GM12878 (cell line): ENCODE results near the gene E2F7. TPM values are rescaled to one million over a fixed set of nuclear protein-coding genes. Genes with fewer than 3 reads are reported as not detected.

ENCODE experiments used
- ATAC-seq: fragments of 200-7000 bp; cut with Tn5 transposase; 3 replicates; pipeline ENCODE4 v1.9.1; 2020; ENCODE audit warnings: mild to moderate bottlenecking, moderate library complexity
- BruUV-seq: library from RNA; stranded (reverse); fragments of 400-500 nt; replicated peaks from 2 replicates; lab custom pipeline; 2021; lab: Mats Ljungman, UMichigan
- CTCF ChIA-PET: fragments of 300-600 bp; sonication (Branson Sonifier 250); formaldehyde crosslinking; extraction: SDS; loops from one replicate; lab custom pipeline; 2021; ENCODE audit warnings: inconsistent platforms; lab: Yijun Ruan, JAX
- POLR2A ChIA-PET: fragments of 350-600 bp; formaldehyde crosslinking; extraction: SDS; loops from one replicate; lab custom pipeline; 2021; ENCODE audit warnings: inconsistent platforms; lab: Charles Lee
- RAD21 ChIA-PET: fragments of 300-600 bp; sonication (Branson Sonifier 250); formaldehyde crosslinking; loops from one replicate; lab custom pipeline; 2023; ENCODE audit warnings: antibody characterized with exemption; ENCODE audit not compliant: unreplicated experiment; lab: Charles Lee
- SMC1A ChIA-PET: fragments of 300-600 bp; sonication (Branson Sonifier 250); formaldehyde crosslinking; loops from one replicate; lab custom pipeline; 2023; ENCODE audit not compliant: unreplicated experiment, uncharacterized antibody; lab: Charles Lee
- DNase-seq: peaks from one replicate; pipeline ENCODE4 v3.0.0-alpha.2; 2011; ENCODE audit warnings: low read depth, low spot score
- FAIRE-seq: peaks from 3 replicates; lab custom pipeline; 2011; peaks lifted over from hg19 to GRCh38; lab: Jason Lieb, UNC
- H2AFZ ChIP-seq: 2 replicates; pipeline ENCODE4 v1.6.0; 2011; ENCODE audit warnings: low read depth, low read length, control low read depth; ENCODE audit not compliant: control insufficient read depth
- H3K27ac ChIP-seq: 2 replicates; pipeline ENCODE4 v1.5.1; 2011; ENCODE audit warnings: control low read depth; ENCODE audit not compliant: control insufficient read depth, insufficient read depth
- H3K27me3 ChIP-seq, 2 experiments: replicated peaks in 1 of 2; 2 replicates each; pipeline versions ENCODE4 v1.6.0 to v1.6.1; 2011; ENCODE audit warnings: low read length in 1 of 2; ENCODE audit not compliant: control insufficient read depth in 2 of 2, insufficient read depth in 2 of 2
- H3K36me3 ChIP-seq, 2 experiments: 2 replicates each; pipeline ENCODE4 v1.5.1; 2011; ENCODE audit warnings: low read length in 1 of 2; ENCODE audit not compliant: control insufficient read depth in 2 of 2, insufficient read depth in 2 of 2
- H3K4me1 ChIP-seq: 2 replicates; pipeline ENCODE4 v1.6.1; 2011; ENCODE audit warnings: mild to moderate bottlenecking, low read length, moderate library complexity, mixed read lengths; ENCODE audit not compliant: control insufficient read depth, insufficient read depth
- H3K4me2 ChIP-seq: 2 replicates; pipeline ENCODE4 v1.6.0; 2011; ENCODE audit warnings: control low read depth; ENCODE audit not compliant: control insufficient read depth, insufficient read depth
- H3K4me3 ChIP-seq: fragments of 200-600 bp; sonication (generic); 2 replicates; pipeline ENCODE4 v1.5.1; 2016
- H3K79me2 ChIP-seq: 2 replicates; pipeline ENCODE4 v1.6.0; 2011; ENCODE audit warnings: low read length; ENCODE audit not compliant: control insufficient read depth, insufficient read depth
- H3K9ac ChIP-seq: 2 replicates; pipeline ENCODE4 v1.8.0; 2011; ENCODE audit warnings: low read length, control low read depth, mixed read lengths; ENCODE audit not compliant: control insufficient read depth, insufficient read depth
- H3K9me3 ChIP-seq: replicated peaks from 3 replicates; pipeline ENCODE4 v1.5.1; 2011; ENCODE audit warnings: mild to moderate bottlenecking, low read length; ENCODE audit not compliant: control insufficient read depth, insufficient read depth
- H4K20me1 ChIP-seq: 2 replicates; pipeline ENCODE4 v1.6.0; 2011; ENCODE audit not compliant: control insufficient read depth, insufficient read depth
- ATF2 ChIP-seq: IDR thresholded peaks from 2 replicates; pipeline ENCODE4 v1.6.1; 2012; ENCODE audit warnings: low read length, inconsistent platforms
- CBFB ChIP-seq: IDR thresholded peaks from 2 replicates; pipeline ENCODE4 v1.6.1; 2016; ENCODE audit warnings: antibody characterized with exemption, low read depth
- CHD1 ChIP-seq: IDR thresholded peaks from 2 replicates; pipeline ENCODE4 v1.6.1; 2012; ENCODE audit warnings: low read depth, low read length, improper control_type of control experiment
- CREM ChIP-seq: IDR thresholded peaks from 2 replicates; pipeline ENCODE4 v1.6.1; 2014; ENCODE audit warnings: antibody characterized with exemption, low read depth
- HCFC1 ChIP-seq: fragments of 150-350 bp; IDR thresholded peaks from 2 replicates; pipeline ENCODE4 v1.6.1; 2014; ENCODE audit warnings: low read length
- IKZF1 ChIP-seq: fragments of 450-650 bp; conservative IDR thresholded peaks from 2 replicates; pipeline ENCODE4 v1.6.1; 2017; ENCODE audit warnings: antibody characterized with exemption, mild to moderate bottlenecking
- NR2F1 ChIP-seq: fragments of 450-650 bp; conservative IDR thresholded peaks from 2 replicates; pipeline ENCODE4 v1.6.1; 2017; ENCODE audit warnings: mild to moderate bottlenecking
- POLR2AphosphoS5 ChIP-seq: IDR thresholded peaks from 2 replicates; pipeline ENCODE4 v1.6.1; 2011; ENCODE audit warnings: mild to moderate bottlenecking, low read length, inconsistent platforms
- RCOR1 ChIP-seq: conservative IDR thresholded peaks from 2 replicates; pipeline ENCODE4 v1.6.1; 2012; ENCODE audit warnings: low read depth, low read length, improper control_type of control experiment
- RFX5 ChIP-seq: IDR thresholded peaks from 2 replicates; pipeline ENCODE4 v1.6.1; 2011; ENCODE audit warnings: low read depth, low read length, improper control_type of control experiment
- SIX5 ChIP-seq: IDR thresholded peaks from 2 replicates; pipeline ENCODE4 v1.6.1; 2011; ENCODE audit warnings: mild to moderate bottlenecking, low read depth, low read length, moderate library complexity; ENCODE audit not compliant: severe bottlenecking
- STAT3 ChIP-seq: IDR thresholded peaks from 2 replicates; pipeline ENCODE4 v1.6.1; 2011; ENCODE audit warnings: low read depth, low read length, improper control_type of control experiment
- TBL1XR1 ChIP-seq: IDR thresholded peaks from 2 replicates; pipeline ENCODE4 v1.6.1; 2012; ENCODE audit warnings: low read depth, low read length, improper control_type of control experiment
- YY1 ChIP-seq: IDR thresholded peaks from 2 replicates; pipeline ENCODE4 v1.6.1; 2011; ENCODE audit warnings: low read depth, mild to moderate bottlenecking, low read length
- ZBTB33 ChIP-seq: fragments of 450-650 bp; IDR thresholded peaks from 2 replicates; pipeline ENCODE4 v1.6.1; 2017; ENCODE audit warnings: mild to moderate bottlenecking
- WGBS: methylation state at CpG from one replicate; pipeline ENCODE4 v1.1.6; 2016; ENCODE audit warnings: low lambda C conversion rate; ENCODE audit not compliant: insufficient replicate concordance, insufficient coverage; ENCODE audit errors: missing lambda C conversion rate; 5-methylcytosine and 5-hydroxymethylcytosine counted together
- in situ Hi-C: fragments of 300-500 bp; cut with MboI; formaldehyde crosslinking; loops from 9 replicates; pipeline ENCODE4 v1.14.3; 2018; ENCODE audit warnings: mixed read lengths
- intact Hi-C: fragments of 100-400 bp; cut with micrococcal nuclease; formaldehyde crosslinking; loops from one replicate; pipeline ENCODE4 v1.14.2; 2022; ENCODE audit not compliant: unreplicated experiment
- polyA plus RNA-seq, 11 experiments: library from polyadenylated mRNA; depleted of rRNA in 4 of 11; unstranded in 6 of 11; stranded (reverse) in 5 of 11; fragments of >200 nt; fragmentation: Nextera tagmentation in 4 of 11; fragmentation: Illumina TruSeq in 1 of 11; extraction: Ambion mirVana in 4 of 11; extraction: Trizol in 1 of 11; gene quantifications; 1 replicate in 1 of 11; 2 replicates in 10 of 11; pipeline versions ENCODE4 v1.2.1 to v1.2.3, GENCODE V29; 2011 to 2016; ENCODE audit warnings: inconsistent platforms in 2 of 11, missing spikeins in 2 of 11, low read depth in 1 of 11
- total RNA-seq, 4 experiments: library from RNA; depleted of rRNA in 3 of 4; stranded (reverse); fragments of >200 nt in 3 of 4; fragmentation: Illumina TruSeq in 1 of 4; extraction: Trizol in 1 of 4; gene quantifications; 2 replicates each; pipeline versions ENCODE4 v1.2.1 to v1.2.3, GENCODE V29; 2013 to 2021

Gene E2F7
- total and polyA plus RNA-seq, 10 of the 15 experiments (the other 5 are each of a cell fraction or from before 2014, with no cell fraction given), result 5.6 to 32.1 (median 19.9) TPM

GRCh38 chr12:77013091-77013490 is 52.3 kb downstream of the E2F7 start:
- Histone ChIP-seq H3K27ac (no peak overlapping the region), H3K79me2 (no peaks in the 10 kb centered on the region), H4K20me1 (no peaks in the 10 kb centered on the region), H3K4me1 (no peaks in the 10 kb centered on the region), H3K36me3 (no peaks in the 10 kb centered on the region), H3K27me3 (no peaks in the 10 kb centered on the region), H3K9ac (no peak overlapping the region), H2AFZ (no peak overlapping the region), H3K4me3 (no peak overlapping the region), H3K4me2 (no peak overlapping the region), H3K9me3 (no peaks in the 10 kb centered on the region)
- DNase-seq (no peak), FAIRE-seq (no peak), ATAC-seq (no peak)
- TF ChIP-seq ZBTB33 (no peak), RCOR1 (no peak), SIX5 (no peak), IKZF1 (no peak), ATF2 (no peak), POLR2AphosphoS5 (no peak), RFX5 (no peak), YY1 (no peak), NR2F1 (no peak), CREM (no peak), CHD1 (no peak), STAT3 (no peak), HCFC1 (no peak), TBL1XR1 (no peak), CBFB (no peak)
- no TSS peak for BruUV-seq
- in situ Hi-C loops, result no loop called here
- ChIA-PET CTCF (interaction anchor here (0.7 to 7.7 kb wide), 4 partner anchors 8 to 914 kb away, joined by 3 to 84 read pairs (median 4); no protein-coding TSS in a partner anchor), POLR2A (no interaction called here), RAD21 (no interaction called here), SMC1A (no interaction called here)
- intact Hi-C loops, result loop anchor here (10.0 kb wide), 1 partner anchor 218 kb away; no protein-coding TSS in a partner anchor
- WGBS, result 0% methylated on average over 1 of the region's 1 CpG
